Measurements from ENCODE around the gene PALLD. TPM values are rescaled to one million over a fixed set of nuclear protein-coding genes. Genes with fewer than 3 reads are reported as not detected.

Gene PALLD
- total RNA-seq, 1 donor from 2014 or later: 69.2 TPM

- DNase-seq (ENCODE audit: low read depth) (no peak), FAIRE-seq (no peak)
- Histone ChIP-seq H3K27me3 (ENCODE audit: control insufficient read depth, insufficient read depth, low read length) (no peaks in the 10 kb centered on the region), H3K4me3 (ENCODE audit: low read depth, low read length) (no peak overlapping the region), H3K36me3 (ENCODE audit: control insufficient read depth, insufficient read depth, low read length) (no peaks in the 10 kb centered on the region)
- TF ChIP-seq CTCF (IDR thresholded peaks at IDR 0.05; ENCODE audit: insufficient read depth, low read length, severe bottlenecking): no peak
Measured at GRCh38 chr4:168632301-168632725, 135.5 kb downstream of the PALLD start.

GRCh38 chr4:168633064-168633463 is 136.2 kb downstream of the PALLD start:
- H3K27me3 ChIP-seq (ENCODE audit: control insufficient read depth, insufficient read depth, low read length): no peaks in the 10 kb centered on the region
- FAIRE-seq: no peak
- H3K36me3 ChIP-seq (ENCODE audit: control insufficient read depth, insufficient read depth, low read length): no peaks in the 10 kb centered on the region
- no peak for TF ChIP-seq CTCF (IDR thresholded peaks at IDR 0.05; ENCODE audit: insufficient read depth, low read length, severe bottlenecking)
- DNase-seq (ENCODE audit: low read depth): no peak
- H3K4me3 ChIP-seq (ENCODE audit: low read depth, low read length): no peak overlapping the region

DNA sequence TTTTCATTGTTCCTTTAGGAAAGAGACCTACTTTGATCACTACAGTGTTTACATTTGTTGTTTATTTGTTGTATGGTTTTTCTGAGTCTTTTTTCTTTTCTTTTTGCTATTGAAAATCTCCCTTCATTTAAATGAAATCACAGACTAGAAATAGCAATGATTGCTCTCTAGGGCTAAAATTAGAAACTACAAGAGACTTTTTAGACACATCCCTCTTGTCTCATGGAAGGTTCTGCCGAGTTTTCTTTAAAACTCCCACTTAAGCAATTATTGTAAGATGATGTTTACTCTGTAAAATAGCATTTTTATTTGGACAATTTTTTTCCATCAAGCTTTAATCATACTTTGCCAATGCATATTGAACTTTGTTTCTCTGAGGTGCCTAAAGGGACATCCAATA is 136.6 kb downstream of the PALLD start:
- DNase-seq (ENCODE audit: low read depth): no peak
- H3K27me3 ChIP-seq (ENCODE audit: control insufficient read depth, insufficient read depth, low read length): no peaks in the 10 kb centered on the region
- H3K4me3 ChIP-seq (ENCODE audit: low read depth, low read length): no peak overlapping the region
- TF ChIP-seq CTCF (IDR thresholded peaks at IDR 0.05; ENCODE audit: insufficient read depth, low read length, severe bottlenecking): no peak
- no peaks in the 10 kb centered on the region for H3K36me3 ChIP-seq (ENCODE audit: control insufficient read depth, insufficient read depth, low read length)
- no peak for FAIRE-seq

DNA sequence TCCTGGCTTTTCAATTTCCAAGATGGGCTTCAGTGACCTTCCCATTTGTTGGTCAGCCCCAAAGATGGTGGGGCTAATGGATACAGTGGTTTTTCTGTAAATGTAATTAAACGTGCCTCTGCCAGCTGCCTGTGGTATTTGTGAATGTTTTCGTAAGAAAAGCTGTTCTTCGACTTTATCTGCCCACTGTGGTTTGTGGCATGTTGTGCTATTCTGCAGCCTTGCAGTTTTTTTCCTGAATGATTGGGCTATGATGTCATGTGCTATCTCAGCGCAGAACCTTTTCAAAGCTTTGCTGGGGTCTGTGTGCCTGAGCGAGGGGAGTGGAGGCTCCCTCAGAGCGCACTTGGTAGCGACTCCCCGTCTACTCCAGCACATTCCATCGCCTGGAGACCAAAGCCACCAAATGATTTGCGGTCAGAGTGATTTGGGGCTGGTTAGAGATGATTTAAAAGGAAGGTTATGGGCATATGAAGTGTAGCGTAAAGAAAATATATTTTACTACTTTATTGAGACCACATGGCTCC is 137.5 kb downstream of the PALLD start:
- peak; percentile 65 for DNase-seq (ENCODE audit: low read depth)
- no peaks in the 10 kb centered on the region for H3K36me3 ChIP-seq (ENCODE audit: control insufficient read depth, insufficient read depth, low read length)
- FAIRE-seq: no peak

GRCh38 chr4:168636040-168636439 is 139.2 kb downstream of the PALLD start:
- TF ChIP-seq CTCF (IDR thresholded peaks at IDR 0.05; ENCODE audit: insufficient read depth, low read length, severe bottlenecking): no peak
- FAIRE-seq: no peak

More for the DNA sequence above, 137.5 kb downstream of the PALLD start:
- Histone ChIP-seq H3K4me3 (ENCODE audit: low read depth, low read length) (no peak overlapping the region), H3K27me3 (ENCODE audit: control insufficient read depth, insufficient read depth, low read length) (no peaks in the 10 kb centered on the region)
- no peak for TF ChIP-seq CTCF (IDR thresholded peaks at IDR 0.05; ENCODE audit: insufficient read depth, low read length, severe bottlenecking)

More at GRCh38 chr4:168636040-168636439, 139.2 kb downstream of the PALLD start:
- DNase-seq (ENCODE audit: low read depth): no peak
- Histone ChIP-seq H3K27me3 (ENCODE audit: control insufficient read depth, insufficient read depth, low read length) (no peaks in the 10 kb centered on the region), H3K4me3 (ENCODE audit: low read depth, low read length) (no peak overlapping the region), H3K36me3 (ENCODE audit: control insufficient read depth, insufficient read depth, low read length) (no peaks in the 10 kb centered on the region)
